DOHH2 (cell line): ENCODE data around the gene SKAP2.

Experiments used
- CTCF ChIP-seq: fragments of 200-600 bp; sonication (generic); IDR thresholded peaks from one replicate; pipeline ENCODE4 v1.5.1; 2014; ENCODE audit warnings: antibody characterized with exemption, mild to moderate bottlenecking, low read depth, low read length; ENCODE audit not compliant: poor library complexity, severe bottlenecking
- EZH2phosphoT487 ChIP-seq: fragments of 200-600 bp; sonication (generic); IDR thresholded peaks from 2 replicates; pipeline ENCODE4 v1.6.1; 2017; ENCODE audit warnings: borderline replicate concordance, mild to moderate bottlenecking, antibody characterized with exemption, low read length, moderate library complexity, mixed read lengths

- TF ChIP-seq CTCF (no peak), EZH2phosphoT487 (no peak)
Measured at GRCh38 chr7:26879671-26880070, 15.3 kb upstream of the SKAP2 start.
